Activated CD8-positive, alpha-beta T cell treated with anti-CD3 and anti-CD28 coated beads, Interleukin-2, amount 10 ng/mL, durations not matched to agents 7 days and 5 days (primary cell): ENCODE results near the gene RPP21. TPM values are rescaled to one million over a fixed set of nuclear protein-coding genes. Genes with fewer than 3 reads are reported as not detected.

Source experiments
- ATAC-seq: fragments of 150-1000 bp; cut with Tn5 transposase; one replicate; pipeline ENCODE4 v1.10.0; 2021; ENCODE audit warnings: moderate library complexity
- CTCF ChIA-PET: fragments of 350-600 bp; sonication (Branson Sonifier 250); formaldehyde crosslinking; loops from one replicate; lab custom pipeline; 2021; ENCODE audit warnings: antibody characterized with exemption; lab: Charles Lee
- POLR2A ChIA-PET: fragments of 350-600 bp; sonication (Branson Sonifier 250); formaldehyde crosslinking; loops from one replicate; lab custom pipeline; 2021; ENCODE audit warnings: antibody characterized with exemption; lab: Charles Lee
- DNase-seq: peaks from one replicate; pipeline ENCODE4 v3.0.0-alpha.2; 2020
- H3K27ac Mint-ChIP-seq: one replicate; pipeline ENCODE4 v1.8.0; 2021; ENCODE audit warnings: mild to moderate bottlenecking, mixed read lengths
- H3K27me3 Mint-ChIP-seq: one replicate; pipeline ENCODE4 v1.8.0; 2021; ENCODE audit warnings: low read depth, mixed read lengths
- H3K36me3 Mint-ChIP-seq: one replicate; pipeline ENCODE4 v1.8.0; 2021; ENCODE audit warnings: low read depth, mixed read lengths
- H3K4me1 Mint-ChIP-seq: one replicate; pipeline ENCODE4 v1.8.0; 2021; ENCODE audit warnings: low read depth, mixed read lengths
- H3K4me3 Mint-ChIP-seq: one replicate; pipeline ENCODE4 v1.8.0; 2021; ENCODE audit warnings: mild to moderate bottlenecking, mixed read lengths
- H3K9me3 Mint-ChIP-seq: one replicate; pipeline ENCODE4 v1.8.0; 2022; ENCODE audit warnings: mixed read lengths; ENCODE audit not compliant: insufficient read depth
- total RNA-seq, 2 experiments: library from RNA; stranded (reverse); gene quantifications; one replicate each; pipeline ENCODE4 v1.2.3, GENCODE V29; 2021

RPP21 gene
- total RNA-seq, 2 experiments from 2014 or later = 37.3 to 37.9 TPM

GRCh38 chr6:30331981-30332380 is 13.0 kb upstream of the RPP21 start:
- Mint-ChIP-seq H3K9me3 (no peaks in the 10 kb centered on the region), H3K4me3 (no peak overlapping the region), H3K36me3 (peaks cover 53% of the 10 kb centered on the region), H3K4me1 (peaks cover 14% of the 10 kb centered on the region), H3K27me3 (no peaks in the 10 kb centered on the region), H3K27ac (no peak overlapping the region)
- POLR2A ChIA-PET = no interaction called here
- ATAC-seq (no peak), DNase-seq (no peak)
- CTCF ChIA-PET = interaction anchor here (0.9 to 1.6 kb wide), 3 partner anchors 26 to 119 kb away, joined by 3 to 6 read pairs (median 5); partner anchors contain the start of gene TRIM26

DNA sequence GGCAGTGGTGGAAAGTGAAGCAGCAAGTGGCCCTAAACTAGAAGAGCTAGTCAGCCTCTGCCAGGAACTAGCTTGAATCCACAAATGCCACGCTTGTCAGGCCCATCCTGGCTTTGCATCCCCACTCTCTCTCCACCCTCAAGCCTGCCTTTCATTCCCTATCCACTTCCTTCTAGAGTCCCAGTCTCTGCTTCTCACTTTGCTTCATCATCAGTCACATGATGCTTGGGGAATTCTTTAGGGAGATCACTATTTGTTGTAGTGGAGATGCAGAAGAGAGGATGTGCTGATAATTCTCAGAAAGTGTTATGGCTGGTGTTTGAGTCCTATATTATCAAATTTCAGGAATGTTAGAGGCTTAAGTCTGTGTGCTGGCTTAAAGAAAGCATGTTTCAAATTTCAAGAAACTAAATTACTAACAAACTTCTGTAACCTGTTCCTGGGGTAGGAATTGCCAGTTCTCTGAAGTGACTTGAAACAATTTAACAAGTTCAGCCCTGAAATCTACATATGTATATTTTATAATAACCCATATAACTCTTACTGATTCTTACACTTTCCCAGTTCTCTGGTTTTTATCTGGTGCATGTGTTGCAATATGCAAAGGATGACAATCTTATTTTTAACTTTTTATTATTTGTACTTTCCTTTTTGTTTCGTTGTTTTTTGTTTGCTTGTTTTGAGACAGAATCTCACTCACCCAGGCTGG is 10.7 kb upstream of the RPP21 start:
- ChIA-PET POLR2A (interaction anchor here (1.0 kb wide), 1 partner anchor 8 kb away, joined by 5 read pairs; the partner anchor contains the start of gene TRIM39), CTCF (no interaction called here)
- DNase-seq (no peak), ATAC-seq (no peak)
- H3K4me1 Mint-ChIP-seq = no peaks in the 10 kb centered on the region
- no peak overlapping the region for H3K27ac Mint-ChIP-seq
- peaks cover 45% of the 10 kb centered on the region for H3K36me3 Mint-ChIP-seq
- H3K9me3 Mint-ChIP-seq = no peaks in the 10 kb centered on the region
- no peak overlapping the region for H3K4me3 Mint-ChIP-seq
- no peaks in the 10 kb centered on the region for H3K27me3 Mint-ChIP-seq

DNA sequence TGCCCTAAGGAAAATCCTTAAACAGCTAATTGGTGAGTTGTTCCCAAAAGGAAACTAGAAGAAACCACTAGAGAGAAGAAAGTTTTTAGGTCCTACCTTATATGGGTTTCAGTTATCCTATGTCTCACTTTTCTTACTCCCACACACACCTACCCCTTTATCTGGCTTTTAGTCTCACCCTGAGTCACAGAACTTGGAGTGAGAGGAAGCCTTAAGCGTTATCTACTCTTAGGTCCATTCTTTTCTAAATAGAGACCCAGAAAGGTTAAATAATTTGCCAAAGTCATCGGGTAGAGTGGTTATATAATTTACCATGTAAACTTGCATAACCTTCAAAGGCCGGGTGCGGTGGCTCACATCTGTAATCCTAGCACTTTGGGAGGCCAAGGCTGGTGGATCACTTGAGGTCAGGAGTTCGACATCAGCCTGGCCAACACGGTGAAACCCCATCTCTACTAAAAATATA is 4.3 kb upstream of the RPP21 start:
- H3K27ac Mint-ChIP-seq = no peak overlapping the region
- no peaks in the 10 kb centered on the region for H3K27me3 Mint-ChIP-seq
- ATAC-seq (no peak), DNase-seq (no peak)
- CTCF ChIA-PET = no interaction called here
- peaks cover 7% of the 10 kb centered on the region for H3K4me1 Mint-ChIP-seq
- no peak overlapping the region for H3K4me3 Mint-ChIP-seq
- POLR2A ChIA-PET = no interaction called here
- no peaks in the 10 kb centered on the region for H3K9me3 Mint-ChIP-seq
- H3K36me3 Mint-ChIP-seq = peaks cover 38% of the 10 kb centered on the region

- H3K4me1 Mint-ChIP-seq = peaks cover 13% of the 10 kb centered on the region
- no peak for DNase-seq
- ATAC-seq = no peak
- no peak overlapping the region for H3K27ac Mint-ChIP-seq
- no peak overlapping the region for H3K4me3 Mint-ChIP-seq
- ChIA-PET POLR2A (no interaction called here), CTCF (no interaction called here)
- H3K9me3 Mint-ChIP-seq = no peaks in the 10 kb centered on the region
- no peaks in the 10 kb centered on the region for H3K27me3 Mint-ChIP-seq
- H3K36me3 Mint-ChIP-seq = peaks cover 39% of the 10 kb centered on the region
Measured at GRCh38 chr6:30341218-30341617, 3.7 kb upstream of the RPP21 start.

DNA sequence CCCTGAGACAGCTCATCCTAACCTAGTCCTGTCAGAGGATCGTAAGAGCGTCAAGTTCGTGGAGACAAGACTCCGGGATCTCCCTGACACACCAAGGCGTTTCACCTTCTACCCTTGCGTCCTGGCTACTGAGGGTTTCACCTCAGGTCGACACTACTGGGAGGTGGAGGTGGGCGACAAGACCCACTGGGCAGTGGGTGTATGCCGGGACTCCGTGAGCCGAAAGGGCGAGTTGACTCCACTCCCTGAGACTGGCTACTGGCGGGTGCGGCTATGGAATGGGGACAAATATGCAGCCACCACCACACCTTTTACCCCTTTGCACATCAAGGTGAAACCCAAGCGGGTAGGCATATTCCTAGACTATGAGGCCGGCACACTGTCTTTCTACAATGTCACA is 3.2 kb upstream of the RPP21 start:
- peaks cover 36% of the 10 kb centered on the region for H3K36me3 Mint-ChIP-seq
- H3K27ac Mint-ChIP-seq = no peak overlapping the region
- ATAC-seq = no peak
- POLR2A ChIA-PET = no interaction called here
- DNase-seq = no peak
- CTCF ChIA-PET = no interaction called here
- H3K27me3 Mint-ChIP-seq = no peaks in the 10 kb centered on the region
- no peak overlapping the region for H3K4me3 Mint-ChIP-seq
- H3K4me1 Mint-ChIP-seq = peaks cover 16% of the 10 kb centered on the region
- no peaks in the 10 kb centered on the region for H3K9me3 Mint-ChIP-seq

DNA sequence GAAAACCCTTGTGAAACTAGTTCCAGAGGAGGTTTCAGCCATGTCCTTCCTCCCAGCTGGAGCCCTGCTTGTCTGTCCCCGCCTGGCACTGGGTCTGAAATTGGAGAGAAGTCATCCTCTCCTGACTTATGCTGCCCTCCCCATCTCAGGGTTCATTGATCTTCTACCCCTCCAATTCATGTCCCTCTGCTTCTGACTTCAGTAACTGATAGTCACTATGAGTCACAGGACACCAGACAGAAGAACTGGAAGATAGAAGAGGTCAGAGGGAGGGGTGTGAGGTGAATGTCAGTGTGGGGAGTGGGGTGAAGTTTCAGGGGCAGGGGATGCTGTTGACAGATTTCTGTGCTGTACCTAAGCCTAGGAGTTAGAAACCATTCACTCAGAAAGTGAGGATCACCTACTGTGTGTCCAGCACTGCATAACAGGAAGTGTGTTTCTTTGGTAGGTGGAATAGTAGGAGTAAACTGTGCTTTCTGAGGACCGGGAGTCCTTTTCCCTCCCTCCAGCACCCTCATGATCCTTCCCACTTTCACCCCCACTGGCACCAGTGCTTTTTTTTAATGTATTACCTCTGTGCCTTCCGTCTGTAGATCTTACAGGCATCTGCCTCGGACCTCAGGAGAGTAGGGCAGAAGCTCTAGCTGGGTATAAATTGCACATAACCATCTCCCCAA is 627 bp upstream of the RPP21 start:
- Mint-ChIP-seq H3K27ac (peak overlapping the region; percentile 93), H3K36me3 (peaks cover 40% of the 10 kb centered on the region), H3K4me3 (peak overlapping the region; percentile 88), H3K4me1 (peaks cover 21% of the 10 kb centered on the region), H3K9me3 (no peaks in the 10 kb centered on the region), H3K27me3 (no peaks in the 10 kb centered on the region)
- ATAC-seq (no peak), DNase-seq (no peak)
- CTCF ChIA-PET = interaction anchor here (1.3 kb wide), 1 partner anchor 117 kb away, joined by 4 read pairs; no protein-coding TSS in a partner anchor
- POLR2A ChIA-PET = interaction anchor here (1.1 to 1.3 kb wide), 2 partner anchors 18 to 153 kb away, joined by 4 to 8 read pairs; partner anchors contain the start of gene TRIM39

GRCh38 chr6:30345852-30346251 is 896 bp downstream of the RPP21 start:
- H3K4me3 Mint-ChIP-seq = peak overlapping the region; percentile 88
- peaks cover 32% of the 10 kb centered on the region for H3K36me3 Mint-ChIP-seq
- ChIA-PET POLR2A (no interaction called here), CTCF (interaction anchor here (2.1 kb wide), 1 partner anchor 126 kb away, joined by 7 read pairs; no protein-coding TSS in a partner anchor)
- no peak for ATAC-seq
- H3K9me3 Mint-ChIP-seq = no peaks in the 10 kb centered on the region
- peaks cover 27% of the 10 kb centered on the region for H3K4me1 Mint-ChIP-seq
- peaks cover under 1% of the 10 kb centered on the region for H3K27me3 Mint-ChIP-seq
- no peak for DNase-seq
- H3K27ac Mint-ChIP-seq = peak overlapping the region; percentile 73

- peaks cover 27% of the 10 kb centered on the region for H3K4me1 Mint-ChIP-seq
- no peaks in the 10 kb centered on the region for H3K9me3 Mint-ChIP-seq
- ATAC-seq (no peak), DNase-seq (no peak)
- peaks cover 15% of the 10 kb centered on the region for H3K27me3 Mint-ChIP-seq
- no peak overlapping the region for H3K4me3 Mint-ChIP-seq
- CTCF ChIA-PET = interaction anchor here (1.9 kb wide), 1 partner anchor 10 kb away, joined by 8 read pairs; no protein-coding TSS in a partner anchor
- H3K27ac Mint-ChIP-seq = no peak overlapping the region
- H3K36me3 Mint-ChIP-seq = peaks cover 17% of the 10 kb centered on the region
- POLR2A ChIA-PET = interaction anchor here (1.4 kb wide), 1 partner anchor 23 kb away, joined by 3 read pairs; the partner anchor contains the start of gene TRIM39
Measured at GRCh38 chr6:30348957-30349356, 4.0 kb downstream of the RPP21 start.

- DNase-seq (no peak), ATAC-seq (no peak)
- Mint-ChIP-seq H3K27ac (no peak overlapping the region), H3K27me3 (peaks cover 18% of the 10 kb centered on the region), H3K4me3 (no peak overlapping the region), H3K9me3 (no peaks in the 10 kb centered on the region), H3K36me3 (peaks cover 17% of the 10 kb centered on the region), H3K4me1 (peaks cover 25% of the 10 kb centered on the region)
- ChIA-PET CTCF (interaction anchor here (1.5 to 2.4 kb wide), 3 partner anchors 9 to 131 kb away, joined by 3 to 9 read pairs (median 8); no protein-coding TSS in a partner anchor), POLR2A (interaction anchor here (1.0 to 1.4 kb wide), 2 partner anchors 23 to 153 kb away, joined by 3 read pairs; partner anchors contain the start of gene TRIM39)
Measured at GRCh38 chr6:30349421-30350177, 4.6 kb downstream of the RPP21 start.

- Mint-ChIP-seq H3K36me3 (peaks cover 17% of the 10 kb centered on the region), H3K9me3 (no peaks in the 10 kb centered on the region), H3K27me3 (peaks cover 25% of the 10 kb centered on the region), H3K4me1 (peaks cover 21% of the 10 kb centered on the region), H3K4me3 (no peak overlapping the region), H3K27ac (no peak overlapping the region)
- ChIA-PET CTCF (interaction anchor here (1.0 to 2.4 kb wide), 3 partner anchors 15 to 132 kb away, joined by 3 to 9 read pairs (median 3); no protein-coding TSS in a partner anchor), POLR2A (no interaction called here)
- DNase-seq (no peak), ATAC-seq (no peak)
Measured at GRCh38 chr6:30350524-30350923, 5.6 kb downstream of the RPP21 start.

GRCh38 chr6:30352550-30352949 is 7.6 kb downstream of the RPP21 start:
- POLR2A ChIA-PET = no interaction called here
- peaks cover 31% of the 10 kb centered on the region for H3K27me3 Mint-ChIP-seq

More at GRCh38 chr6:30352550-30352949, 7.6 kb downstream of the RPP21 start:
- Mint-ChIP-seq H3K36me3 (peaks cover 2% of the 10 kb centered on the region), H3K4me1 (peaks cover 12% of the 10 kb centered on the region), H3K9me3 (no peaks in the 10 kb centered on the region), H3K27ac (no peak overlapping the region), H3K4me3 (no peak overlapping the region)
- no peak for DNase-seq
- CTCF ChIA-PET = interaction anchor here (0.6 kb wide), 1 partner anchor 266 kb away, joined by 4 read pairs; no protein-coding TSS in a partner anchor
- ATAC-seq = no peak
